G401 (cell line): Measurements from ENCODE around the gene AHRR. TPM values are rescaled to one million over a fixed set of nuclear protein-coding genes. Genes with fewer than 3 reads are reported as not detected.

ENCODE experiments used
- DNase-seq: peaks from one replicate; pipeline ENCODE4 v3.0.0-alpha.2; 2015; ENCODE audit warnings: low spot score
- in situ Hi-C: cut with HindIII; loops from 2 replicates; pipeline ENCODE4 v1.10.0; 2016; ENCODE audit warnings: low sequenced_read_pairs, mixed read lengths
- total RNA-seq: library from RNA; depleted of rRNA; stranded (reverse); fragments of >200 nt; shearing (Covaris generic); gene quantifications from 2 replicates; pipeline ENCODE4 v1.2.3, GENCODE V29; 2014

The AHRR gene
- total RNA-seq, 1 experiment from 2014 or later: 0.24 TPM

GRCh38 chr5:316210-317085 lies 5.1 kb upstream of the AHRR start:
- DNase-seq: no peak
- in situ Hi-C loops: no loop called here

DNA sequence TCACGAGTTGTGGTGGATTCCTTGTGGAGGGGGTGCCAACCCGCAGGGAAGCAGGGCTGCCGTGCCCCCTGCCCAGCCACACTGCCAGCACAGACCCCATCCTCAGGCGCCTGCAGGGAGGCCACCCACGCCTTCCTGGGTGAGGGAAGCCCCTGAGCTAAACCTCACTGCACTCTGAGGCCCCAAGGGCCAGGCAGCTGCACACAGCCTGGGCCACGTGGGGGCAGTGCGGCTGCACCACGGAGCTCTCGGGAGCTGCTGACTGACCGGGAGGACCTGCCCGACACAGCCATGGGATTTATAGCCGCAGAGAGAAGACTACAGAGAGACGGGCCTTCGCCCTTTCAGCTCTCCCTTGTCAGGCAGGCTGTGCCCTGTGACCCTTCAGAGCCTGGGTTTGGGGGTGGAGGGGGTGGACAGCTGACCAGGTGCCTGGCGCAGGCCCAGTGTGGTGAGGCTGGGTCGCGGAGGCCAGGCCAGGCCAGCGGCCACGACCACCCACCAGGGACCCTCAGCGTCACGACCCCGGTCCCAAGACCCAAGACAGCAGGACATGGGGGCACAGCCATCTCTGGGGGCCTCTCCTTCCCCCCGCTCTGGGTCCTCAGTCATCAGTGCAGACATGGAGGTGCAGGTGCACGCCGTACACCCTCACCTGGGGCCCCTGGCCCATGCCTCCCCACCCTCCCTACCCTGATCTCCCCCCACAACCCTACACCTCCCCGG lies 4.3 kb upstream of the AHRR start:
- DNase-seq: peak; percentile 51
- in situ Hi-C loops: no loop called here

DNA sequence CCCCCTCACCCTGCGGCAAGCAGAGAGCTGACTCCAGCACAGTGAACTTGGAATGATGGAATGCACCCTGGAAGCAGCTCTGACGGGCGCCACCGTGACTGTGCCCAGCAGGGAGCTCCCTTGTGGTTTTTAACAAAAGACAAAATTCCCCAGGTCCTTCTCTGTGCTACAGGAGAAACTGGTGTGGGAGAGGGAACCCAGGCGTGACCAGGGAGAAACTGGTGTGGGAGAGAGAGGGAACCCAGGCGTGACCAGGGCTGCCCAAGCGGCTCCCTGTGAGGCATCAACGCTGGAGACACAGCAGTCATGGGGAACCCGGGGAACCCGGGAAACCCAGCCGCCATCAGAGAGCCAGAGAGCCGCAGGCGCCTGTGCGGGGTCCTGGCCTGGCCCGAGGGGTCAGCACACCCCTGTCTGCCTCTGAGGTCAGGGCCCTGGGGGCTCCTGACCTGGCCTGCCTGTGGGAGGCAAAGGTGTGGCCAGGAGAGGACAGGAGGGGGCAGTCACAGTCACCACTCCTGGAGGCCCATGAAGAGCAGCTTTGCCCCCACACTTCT lies 3.1 kb upstream of the AHRR start:
- no peak for DNase-seq
- in situ Hi-C loops: no loop called here

DNA sequence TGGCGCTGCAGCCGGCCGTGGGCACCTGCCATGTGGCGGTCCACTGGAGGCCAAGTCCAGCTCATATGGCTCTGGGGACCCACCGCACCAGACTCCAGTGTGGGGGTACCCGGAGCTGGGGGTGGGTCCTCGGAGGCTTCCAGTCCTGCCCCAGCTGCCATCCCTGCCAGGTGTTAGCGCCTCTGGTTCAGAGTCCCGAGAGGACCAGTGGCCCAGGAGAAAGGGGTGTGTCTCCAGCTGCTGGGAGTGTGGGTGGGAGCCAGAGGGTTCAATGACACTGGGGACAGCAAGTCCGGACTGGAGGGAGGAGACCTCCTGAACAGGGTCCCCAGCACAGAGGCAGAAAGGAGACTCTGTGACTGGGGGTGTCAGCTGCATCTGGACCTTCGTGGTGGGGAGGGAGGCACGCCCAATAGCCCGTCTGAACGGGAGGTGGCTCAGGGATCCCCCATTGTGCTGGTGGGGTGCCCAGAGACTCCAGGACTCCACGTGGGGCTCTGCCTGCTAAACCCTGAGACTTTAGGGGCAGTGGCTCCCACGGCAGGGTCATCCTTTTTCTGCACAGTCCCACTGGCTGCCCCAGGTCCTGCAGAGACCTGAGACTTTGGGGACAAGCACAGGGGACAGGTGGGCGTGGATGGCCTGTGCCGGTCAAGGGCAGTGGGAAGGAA lies 2.4 kb upstream of the AHRR start:
- no peak for DNase-seq
- in situ Hi-C loops: no loop called here

- in situ Hi-C loops: no loop called here
- DNase-seq: no peak
Observed at GRCh38 chr5:320524-321229, 837 bp upstream of the AHRR start.

- DNase-seq: no peak
- in situ Hi-C loops: no loop called here
Observed at GRCh38 chr5:321726-322251, 275 bp downstream of the AHRR start.

DNA sequence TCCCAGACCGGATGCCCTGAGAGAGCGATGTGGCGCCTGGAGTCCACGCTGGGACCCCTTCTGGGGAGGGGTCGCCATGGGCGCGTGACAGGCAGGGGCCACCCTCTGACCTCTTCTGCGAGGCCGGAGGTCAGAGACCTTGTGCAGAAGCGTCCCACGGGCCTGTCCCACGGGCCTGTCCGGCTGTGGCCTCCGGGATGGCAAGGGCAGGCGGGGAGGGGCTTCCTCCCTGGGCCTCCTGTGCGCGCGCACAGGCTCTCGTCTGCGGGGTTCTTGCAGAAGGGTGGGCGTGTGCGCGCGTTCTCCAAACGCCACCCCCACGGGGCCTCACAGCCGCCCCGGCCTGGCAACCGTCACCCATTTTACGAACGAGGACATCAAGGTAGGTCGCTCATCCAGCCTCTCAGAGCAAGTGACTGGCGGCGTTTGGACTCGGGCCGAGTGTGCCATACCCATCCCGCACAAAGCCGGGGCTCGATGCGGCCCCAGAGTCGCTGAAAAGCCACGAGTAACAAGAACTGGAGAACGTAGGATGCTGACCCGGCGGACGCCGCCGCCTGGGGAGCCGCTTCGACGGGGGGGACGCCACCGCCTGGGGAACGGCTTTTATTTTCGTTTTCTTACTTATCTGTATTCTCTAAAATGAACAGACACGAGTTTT lies 897 bp downstream of the AHRR start:
- in situ Hi-C loops: no loop called here
- no peak for DNase-seq

DNA sequence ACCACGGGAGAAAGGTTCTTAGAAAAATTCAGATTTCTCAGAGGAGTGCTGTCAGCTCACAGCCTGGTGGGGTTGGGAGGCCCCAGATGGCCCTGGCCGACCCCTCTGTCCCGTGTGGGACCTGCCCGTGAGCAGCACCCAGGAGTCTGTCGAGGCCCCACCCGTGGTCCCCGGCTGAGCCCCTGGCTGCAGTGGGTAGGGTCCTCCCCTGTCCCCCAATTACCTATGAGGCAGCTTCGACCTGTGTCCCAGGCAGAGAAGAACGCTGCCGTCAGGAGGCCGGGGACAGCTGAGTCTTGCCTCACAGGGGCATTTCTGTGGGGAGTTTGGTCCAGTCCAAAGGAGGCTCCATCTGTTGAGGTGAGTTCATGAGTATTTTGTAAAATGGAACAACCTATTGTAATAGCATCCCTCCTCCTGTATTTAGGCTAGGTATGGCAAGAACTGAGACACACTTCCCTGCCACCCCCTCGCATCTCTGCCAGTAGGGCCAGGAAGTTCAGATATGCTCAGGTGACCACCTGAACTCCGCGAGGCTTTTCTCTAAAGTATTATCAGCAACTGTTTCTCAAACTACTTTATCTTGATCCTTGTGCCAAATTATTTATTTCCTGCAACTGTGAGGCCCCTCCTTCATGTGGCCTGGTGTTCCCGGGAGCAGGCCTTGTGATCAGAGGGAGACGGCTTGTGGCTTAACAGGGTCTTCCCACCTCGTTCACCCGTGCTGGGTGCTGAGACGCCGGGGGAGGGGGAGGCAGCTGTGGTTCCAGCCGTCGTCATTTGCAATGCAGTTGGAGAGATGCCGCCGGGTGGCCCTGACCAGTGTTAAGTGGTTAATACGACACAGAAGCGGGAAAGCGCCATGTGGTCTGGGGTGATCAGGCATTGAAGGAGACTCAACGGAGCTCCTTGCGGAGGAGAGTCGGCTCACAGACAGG lies 1.7 kb downstream of the AHRR start:
- DNase-seq: no peak
- in situ Hi-C loops: no loop called here

- in situ Hi-C loops: no loop called here
- DNase-seq: no peak
Observed at GRCh38 chr5:324736-325612, 3.5 kb downstream of the AHRR start.

DNA sequence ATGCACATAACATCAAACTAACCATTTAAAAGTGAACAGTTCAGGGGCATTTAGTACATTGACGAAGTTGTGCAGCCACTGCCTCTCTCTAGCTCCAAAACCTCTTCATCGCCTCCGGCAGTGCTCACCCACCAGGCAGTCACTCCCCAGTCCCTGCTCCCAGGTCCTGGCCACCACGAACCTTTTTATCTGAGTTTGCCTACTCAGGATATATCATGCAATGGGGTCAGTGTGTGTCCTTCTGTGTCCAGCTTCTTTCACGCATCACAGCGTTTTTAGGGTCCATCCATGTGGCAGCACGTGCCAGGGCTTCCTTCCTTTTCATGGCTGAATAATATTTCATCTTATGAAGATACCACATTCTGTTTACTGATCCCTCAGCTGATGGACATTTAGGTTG lies 4.6 kb downstream of the AHRR start:
- in situ Hi-C loops: no loop called here
- DNase-seq: no peak

- in situ Hi-C loops: no loop called here
- no peak for DNase-seq
Observed at GRCh38 chr5:329121-329735, 7.7 kb downstream of the AHRR start.

GRCh38 chr5:329768-330167 lies 8.3 kb downstream of the AHRR start:
- no peak for DNase-seq
- in situ Hi-C loops: no loop called here

- in situ Hi-C loops: no loop called here
- DNase-seq: no peak
Observed at GRCh38 chr5:332843-333242, 11.3 kb downstream of the AHRR start.

- in situ Hi-C loops: no loop called here
- no peak for DNase-seq
Observed at GRCh38 chr5:333945-334344, 12.4 kb downstream of the AHRR start.

DNA sequence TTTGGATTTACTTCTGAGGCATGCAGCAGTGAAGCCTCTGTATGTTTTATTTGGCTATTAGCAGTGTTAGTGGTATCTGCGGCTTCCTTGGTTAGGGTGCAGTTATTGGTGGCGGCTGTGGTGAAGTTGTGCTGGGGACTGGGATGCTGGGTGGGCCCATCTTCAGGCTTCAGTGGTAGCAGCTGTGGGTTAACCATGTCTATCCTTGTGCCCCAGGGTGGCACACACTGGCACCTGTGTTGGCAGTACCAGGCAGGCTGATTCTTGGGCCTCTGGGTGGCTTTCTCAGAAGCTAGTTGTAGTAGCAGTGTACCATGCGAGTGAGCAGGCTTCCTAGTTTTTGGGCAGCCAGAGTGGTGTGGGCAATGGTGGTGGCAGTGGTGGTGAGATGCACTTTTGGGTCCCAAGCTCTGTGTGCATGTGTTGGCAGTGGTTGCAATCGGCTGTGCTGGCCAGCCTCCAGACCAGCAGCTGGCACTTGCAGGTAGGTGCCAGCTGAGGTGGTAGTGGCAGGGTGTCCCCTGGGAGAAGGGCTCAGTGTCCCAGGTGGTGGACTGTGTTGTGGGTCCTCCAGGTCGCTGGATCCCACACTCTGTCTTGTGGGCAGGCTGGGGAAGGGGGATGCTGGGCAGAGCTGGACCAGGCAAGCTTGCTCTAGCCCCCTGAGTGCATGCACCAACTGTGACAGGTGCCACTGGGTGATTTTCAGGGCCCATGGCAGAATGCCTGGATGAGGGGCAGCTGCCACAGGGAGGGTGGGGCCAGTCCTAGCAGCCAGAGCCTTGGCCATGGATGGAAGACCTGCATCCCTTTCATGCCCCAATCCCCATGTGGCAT lies 13.6 kb downstream of the AHRR start:
- in situ Hi-C loops: no loop called here
- no peak for DNase-seq

- in situ Hi-C loops: no loop called here
- no peak for DNase-seq
Observed at GRCh38 chr5:335740-336038, 14.2 kb downstream of the AHRR start.
